ENCODE measurements around the gene PPP1R11. TPM values are rescaled to one million over a fixed set of nuclear protein-coding genes. Genes with fewer than 3 reads are reported as not detected.
"Not testable (repeated sequence)": the region's sequence is repeated elsewhere in the genome, so short reads cannot be mapped to it uniquely, and the experiment has no call there.

Gene PPP1R11
- total RNA-seq, 1 donor from 2014 or later, result 54.5 TPM

DNA sequence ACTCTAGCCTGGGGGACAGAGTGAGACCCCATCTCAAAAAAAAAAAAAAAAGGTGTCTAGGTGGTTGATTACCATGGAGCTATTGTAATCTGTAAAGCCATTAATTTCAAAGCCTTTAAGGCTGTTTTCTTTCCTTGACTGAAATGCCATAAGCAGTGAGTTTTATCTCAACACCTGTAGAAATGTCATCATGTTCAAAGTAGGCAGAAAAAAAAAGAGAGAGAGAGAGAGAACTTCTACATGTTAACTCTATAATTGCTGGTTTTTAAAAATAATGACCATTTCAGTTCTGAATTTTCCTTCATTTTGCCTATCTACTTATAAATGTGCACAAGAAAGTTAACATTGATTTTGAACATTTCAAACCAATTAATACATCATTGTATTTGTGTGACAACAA, 35.6 kb upstream of the PPP1R11 start:
- no peak overlapping the region for H3K4me3 ChIP-seq (ENCODE audit: low read depth, low read length)
- DNase-seq (ENCODE audit: low read depth), result no peak
- TF ChIP-seq CTCF (conservative IDR thresholded peaks at IDR 0.05; ENCODE audit: low read depth, low read length), result no peak

DNA sequence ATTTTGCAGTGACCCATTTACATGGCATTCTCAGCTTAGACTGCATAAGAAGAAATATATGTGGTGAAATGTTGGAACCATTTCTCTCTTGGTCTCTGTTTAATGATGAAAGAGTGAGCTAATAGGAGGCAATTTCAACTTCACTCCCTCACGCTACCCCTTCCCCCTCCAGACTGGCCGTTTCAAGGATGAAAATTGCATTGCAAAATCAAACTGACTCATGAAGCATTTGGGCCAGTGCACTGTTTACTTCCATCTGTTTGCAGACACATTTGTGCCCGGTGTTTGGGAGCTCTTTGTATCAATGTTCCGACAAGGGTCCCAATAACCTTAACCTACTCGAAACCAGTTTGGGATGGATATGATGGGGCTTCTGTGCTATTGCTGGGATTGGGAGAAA, 33.6 kb upstream of the PPP1R11 start:
- not testable (repeated sequence) for DNase-seq (ENCODE audit: low read depth)

GRCh38 chr6:30035784-30036183, 31.2 kb upstream of the PPP1R11 start:
- no peak overlapping the region for H3K4me3 ChIP-seq (ENCODE audit: low read depth, low read length)
- DNase-seq (ENCODE audit: low read depth), result no peak
- no peak for TF ChIP-seq CTCF (conservative IDR thresholded peaks at IDR 0.05; ENCODE audit: low read depth, low read length)

More for the DNA sequence above, 33.6 kb upstream of the PPP1R11 start:
- H3K4me3 ChIP-seq (ENCODE audit: low read depth, low read length), result not testable (repeated sequence)

GRCh38 chr6:30037182-30037788, 29.7 kb upstream of the PPP1R11 start:
- H3K4me3 ChIP-seq (ENCODE audit: low read depth, low read length), result no peak overlapping the region
- peak; percentile 64 for TF ChIP-seq CTCF (conservative IDR thresholded peaks at IDR 0.05; ENCODE audit: low read depth, low read length)
- DNase-seq (ENCODE audit: low read depth), result no peak

- H3K4me3 ChIP-seq (ENCODE audit: low read depth, low read length), result no peak overlapping the region
- no peak for TF ChIP-seq CTCF (conservative IDR thresholded peaks at IDR 0.05; ENCODE audit: low read depth, low read length)
- no peak for DNase-seq (ENCODE audit: low read depth)
Observed at GRCh38 chr6:30041221-30041620, 25.8 kb upstream of the PPP1R11 start.

DNA sequence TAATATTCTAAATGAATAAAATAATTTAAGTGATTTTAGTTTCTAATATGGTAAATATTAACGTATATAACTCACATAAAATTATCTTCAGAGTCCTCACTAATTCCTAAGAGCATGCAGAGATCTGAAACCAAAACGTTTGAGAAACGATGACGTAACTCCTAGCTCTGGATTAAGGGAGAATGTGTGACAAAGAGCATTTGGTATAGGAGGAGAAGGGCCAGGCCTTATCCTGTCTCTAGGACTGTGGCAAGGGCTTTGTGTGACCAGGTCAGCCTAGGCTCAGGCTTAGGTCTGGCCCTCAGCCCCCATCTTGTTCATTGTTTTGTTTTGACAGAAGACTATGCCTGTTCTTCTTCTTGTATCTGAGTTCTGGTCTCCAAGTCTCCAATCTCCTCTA, 25.2 kb upstream of the PPP1R11 start:
- H3K4me3 ChIP-seq (ENCODE audit: low read depth, low read length), result no peak overlapping the region
- no peak for DNase-seq (ENCODE audit: low read depth)
- no peak for TF ChIP-seq CTCF (conservative IDR thresholded peaks at IDR 0.05; ENCODE audit: low read depth, low read length)

- no peak for TF ChIP-seq CTCF (conservative IDR thresholded peaks at IDR 0.05; ENCODE audit: low read depth, low read length)
Observed at GRCh38 chr6:30042476-30042875, 24.5 kb upstream of the PPP1R11 start.

More at GRCh38 chr6:30042476-30042875, 24.5 kb upstream of the PPP1R11 start:
- H3K4me3 ChIP-seq (ENCODE audit: low read depth, low read length), result no peak overlapping the region
- DNase-seq (ENCODE audit: low read depth), result no peak
